Measurements from ENCODE around the gene RSPH9. TPM values are rescaled to one million over a fixed set of nuclear protein-coding genes. Genes with fewer than 3 reads are reported as not detected.

The RSPH9 gene
- polyA plus RNA-seq, 1 of the 3 experiments (the other 2 are of a cell fraction): 0.05 TPM

GRCh38 chr6:43717389-43717788, 72.6 kb downstream of the RSPH9 start:
- Histone ChIP-seq H3F3A (replicated peaks; ENCODE audit: insufficient read depth) (no peaks in the 10 kb centered on the region), H3K9me2 (no peaks in the 10 kb centered on the region), H4K20me1 (ENCODE audit: insufficient read depth) (no peaks in the 10 kb centered on the region), H3K27ac (ENCODE audit: low read depth in 2 of 2, low read length in 1 of 2) (no peak overlapping the region), H2AFZ (ENCODE audit: low read depth) (no peak overlapping the region), H3K36me3 (replicated peaks in 1 of 2; ENCODE audit: control insufficient read depth in 1 of 2, insufficient read depth in 2 of 2, low read length in 1 of 2) (no peaks in the 10 kb centered on the region), H3K9me3 (no peaks in the 10 kb centered on the region), H3K4me3 (ENCODE audit: low read depth in 2 of 2, low read length in 1 of 2) (no peak overlapping the region), H3K4me2 (no peak overlapping the region), H3K9ac (no peak overlapping the region), H3K27me3 (ENCODE audit: insufficient read depth) (peaks cover 3% of the 10 kb centered on the region; the same call in 1 of the 2 replicates), H3K4me1 (ENCODE audit: control insufficient read depth in 1 of 2, insufficient read depth in 2 of 2, low read depth in 1 of 2, low read length in 1 of 2) (peaks cover 0 to 39% of the 10 kb centered on the region in 2 experiments; a peak in 1 of 4 replicates), H3K79me2 (ENCODE audit: insufficient read depth) (no peaks in the 10 kb centered on the region)
- 61% methylated on average over 8 of the region's 8 CpGs for WGBS (ENCODE audit: low lambda C conversion rate)
- POLR2A ChIA-PET: no interaction called here
- TF ChIP-seq USF1 (IDR thresholded peaks at IDR 0.05; ENCODE audit: borderline replicate concordance, low read depth) (no peak), POLR2AphosphoS5 (IDR thresholded peaks at IDR 0.05; ENCODE audit: low read depth, low read length) (no peak), CTCF (IDR thresholded peaks at IDR 0.05) (no peak), CHD2 (IDR thresholded peaks at IDR 0.05; ENCODE audit: low read length, partially characterized antibody) (no peak), TAF1 (IDR thresholded peaks at IDR 0.05; ENCODE audit: borderline replicate concordance, low read depth, low read length) (no peak), NFIC (IDR thresholded peaks at IDR 0.05; ENCODE audit: borderline replicate concordance) (no peak), ZBTB33 (IDR thresholded peaks at IDR 0.05; ENCODE audit: borderline replicate concordance, low read depth) (no peak), NRF1 (IDR thresholded peaks at IDR 0.05; ENCODE audit: low read depth, low read length) (no peak), SMC3 (IDR thresholded peaks at IDR 0.05; ENCODE audit: low read depth, low read length) (no peak), GATA2 (CRISPR knock-in tag; IDR thresholded peaks at IDR 0.05) (no peak), RXRA (IDR thresholded peaks at IDR 0.05; ENCODE audit: borderline replicate concordance, low read depth) (no peak), RCOR1 (IDR thresholded peaks at IDR 0.05; ENCODE audit: low read length) (no peak), PBX3 (IDR thresholded peaks at IDR 0.05) (no peak), TCF12 (IDR thresholded peaks at IDR 0.05) (no peak)
- no peak for DNase-seq
- CTCF ChIA-PET: no interaction called here
